ENCODE data around the gene C7orf33.

C7orf33 gene

DNA sequence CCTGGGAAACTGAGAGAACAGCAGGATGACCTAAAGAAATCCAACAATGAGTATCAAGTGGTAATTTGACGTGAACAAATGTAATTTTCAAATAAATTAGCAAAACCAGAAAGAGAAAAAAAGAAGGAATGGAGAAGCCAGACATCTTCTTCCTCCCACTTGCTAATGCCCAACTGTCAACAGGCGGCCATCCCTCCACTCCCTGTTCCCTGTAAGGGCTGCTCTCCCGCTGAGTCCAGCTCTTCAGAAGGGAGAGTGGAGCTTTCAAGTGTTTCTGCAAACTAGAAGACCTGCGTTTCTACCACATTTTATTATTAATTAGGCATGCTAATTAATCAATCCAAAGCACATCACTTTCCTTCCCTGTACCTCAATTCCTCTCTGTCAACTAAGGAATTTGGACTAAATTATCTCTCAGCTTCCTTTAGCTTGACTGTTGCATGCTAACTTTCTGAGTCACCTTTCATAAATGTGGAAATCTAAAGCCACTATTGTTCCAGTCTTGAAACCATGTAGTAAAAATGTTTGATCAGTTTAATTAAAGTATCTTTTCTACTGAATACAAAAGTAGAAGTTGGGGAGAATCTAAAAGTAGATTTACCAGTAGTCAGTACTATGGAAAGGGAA, 59.8 kb downstream of the C7orf33 start:
- no peak overlapping the region for H3K4me3 ChIP-seq (replicated peaks; ENCODE audit: low read depth, low read length)
- DNase-seq (ENCODE audit: low read depth), result peak; percentile 68
- TF ChIP-seq, protein P1, sequence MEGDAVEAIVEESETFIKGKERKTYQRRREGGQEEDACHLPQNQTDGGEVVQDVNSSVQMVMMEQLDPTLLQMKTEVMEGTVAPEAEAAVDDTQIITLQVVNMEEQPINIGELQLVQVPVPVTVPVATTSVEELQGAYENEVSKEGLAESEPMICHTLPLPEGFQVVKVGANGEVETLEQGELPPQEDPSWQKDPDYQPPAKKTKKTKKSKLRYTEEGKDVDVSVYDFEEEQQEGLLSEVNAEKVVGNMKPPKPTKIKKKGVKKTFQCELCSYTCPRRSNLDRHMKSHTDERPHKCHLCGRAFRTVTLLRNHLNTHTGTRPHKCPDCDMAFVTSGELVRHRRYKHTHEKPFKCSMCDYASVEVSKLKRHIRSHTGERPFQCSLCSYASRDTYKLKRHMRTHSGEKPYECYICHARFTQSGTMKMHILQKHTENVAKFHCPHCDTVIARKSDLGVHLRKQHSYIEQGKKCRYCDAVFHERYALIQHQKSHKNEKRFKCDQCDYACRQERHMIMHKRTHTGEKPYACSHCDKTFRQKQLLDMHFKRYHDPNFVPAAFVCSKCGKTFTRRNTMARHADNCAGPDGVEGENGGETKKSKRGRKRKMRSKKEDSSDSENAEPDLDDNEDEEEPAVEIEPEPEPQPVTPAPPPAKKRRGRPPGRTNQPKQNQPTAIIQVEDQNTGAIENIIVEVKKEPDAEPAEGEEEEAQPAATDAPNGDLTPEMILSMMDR (IDR thresholded peaks at IDR 0.05; ENCODE audit: low read length, missing control alignments), result no peak

DNA sequence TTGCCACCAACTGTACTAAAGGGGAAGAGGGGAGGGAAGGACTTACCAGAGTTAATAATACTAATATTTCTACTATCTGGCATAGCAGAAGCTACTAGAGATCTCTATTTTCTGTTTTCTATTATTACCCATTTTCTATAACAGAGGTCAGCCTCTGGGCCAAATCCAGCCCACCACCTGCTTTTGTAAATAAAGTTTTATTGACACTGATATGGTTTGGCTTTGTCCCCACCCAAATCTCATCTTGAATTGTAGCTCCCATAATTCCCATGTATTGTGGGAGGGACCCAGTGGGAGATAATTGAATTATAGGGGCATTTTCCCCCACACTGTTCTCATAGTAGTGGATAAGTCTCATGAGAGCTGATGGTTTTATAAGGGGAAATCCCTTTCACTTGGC, 62.2 kb downstream of the C7orf33 start:
- DNase-seq (ENCODE audit: low read depth), result no peak
- H3K4me3 ChIP-seq (replicated peaks; ENCODE audit: low read depth, low read length), result no peak overlapping the region
- TF ChIP-seq, protein P1 (IDR thresholded peaks at IDR 0.05; ENCODE audit: low read length, missing control alignments), result no peak

DNA sequence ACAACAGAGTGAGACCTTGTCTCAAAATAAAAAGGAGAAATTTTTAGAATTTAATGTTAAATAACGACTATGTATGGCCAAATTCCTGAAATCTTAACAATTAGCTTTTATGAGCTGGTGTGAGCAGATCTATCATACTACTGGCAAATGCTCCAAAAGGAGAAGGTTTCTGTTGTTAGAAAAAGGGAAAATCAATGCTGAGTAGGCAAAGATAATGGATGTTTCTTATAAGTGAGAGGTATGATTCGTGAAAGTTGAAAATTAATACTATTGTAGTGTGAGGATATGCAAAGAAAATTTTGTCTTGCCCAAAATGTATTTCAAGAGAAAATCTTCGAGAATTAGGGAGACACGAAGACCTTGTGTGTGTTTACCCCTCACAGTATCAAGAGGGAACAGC, 67.4 kb downstream of the C7orf33 start:
- TF ChIP-seq, protein P1 (IDR thresholded peaks at IDR 0.05; ENCODE audit: low read length, missing control alignments), result no peak
- no peak for DNase-seq (ENCODE audit: low read depth)
- no peak overlapping the region for H3K4me3 ChIP-seq (replicated peaks; ENCODE audit: low read depth, low read length)

DNA sequence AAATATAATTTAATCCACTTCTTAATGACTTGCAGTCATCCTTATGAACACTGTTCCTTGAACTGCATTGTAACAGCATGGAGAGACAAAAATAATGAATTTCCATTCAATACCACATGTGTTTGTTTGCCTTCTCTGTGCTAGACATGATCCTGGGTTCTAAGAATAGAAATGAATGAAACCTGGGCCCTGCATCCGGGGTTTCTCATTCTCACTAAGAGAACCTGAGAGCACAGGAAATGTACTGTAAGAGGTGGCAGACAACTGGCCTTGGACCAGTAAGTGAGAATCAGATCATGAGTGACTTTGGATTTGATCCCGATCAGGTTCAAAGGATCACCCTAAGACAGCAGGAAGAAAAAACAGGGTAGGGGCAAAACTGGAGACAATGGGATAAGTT, 70.9 kb downstream of the C7orf33 start:
- H3K4me3 ChIP-seq (replicated peaks; ENCODE audit: low read depth, low read length), result no peak overlapping the region
- DNase-seq (ENCODE audit: low read depth), result no peak
- TF ChIP-seq, protein P1 (IDR thresholded peaks at IDR 0.05; ENCODE audit: low read length, missing control alignments), result no peak

DNA sequence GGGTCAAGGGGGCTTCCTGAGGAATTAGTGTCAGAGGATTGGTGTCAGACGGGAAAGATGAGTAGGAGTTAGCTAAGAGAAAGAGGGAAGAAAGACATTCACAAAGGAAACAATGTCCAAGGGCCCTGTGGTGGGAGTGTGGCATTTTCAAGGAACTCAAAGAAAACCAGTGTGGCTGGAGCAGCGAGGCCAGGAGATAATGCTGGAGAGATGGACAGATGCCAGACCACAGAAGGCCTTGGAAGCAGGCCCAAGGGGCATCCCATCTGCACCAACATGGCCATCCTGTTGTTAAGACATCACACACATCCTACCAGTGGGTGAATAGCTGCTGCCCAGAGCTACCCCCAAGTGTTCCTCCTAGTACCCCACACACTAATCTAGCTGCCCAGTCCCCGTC, 72.1 kb downstream of the C7orf33 start:
- no peak overlapping the region for H3K4me3 ChIP-seq (replicated peaks; ENCODE audit: low read depth, low read length)
- DNase-seq (ENCODE audit: low read depth), result peak; percentile 16
- TF ChIP-seq, protein P1 (IDR thresholded peaks at IDR 0.05; ENCODE audit: low read length, missing control alignments), result no peak

DNA sequence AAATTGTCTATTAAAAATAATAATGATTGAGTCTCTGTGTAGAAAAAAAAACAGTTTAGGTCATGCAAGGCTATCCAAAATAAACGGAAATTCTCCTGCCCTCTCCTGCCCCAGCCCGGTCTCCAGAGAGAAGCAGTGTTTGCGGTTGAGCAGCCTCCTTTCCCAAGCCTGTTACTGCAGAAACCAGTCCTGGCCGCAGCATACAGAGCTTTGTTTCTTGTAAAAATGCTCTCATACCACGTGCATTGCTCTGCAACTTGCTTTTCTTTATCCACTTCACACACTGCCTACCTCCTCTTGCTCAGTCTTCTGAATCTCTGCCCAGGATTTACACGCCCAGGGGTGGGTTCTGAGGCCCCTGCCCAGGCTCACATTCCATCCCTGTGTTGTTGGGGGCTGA, 73.8 kb downstream of the C7orf33 start:
- no peak overlapping the region for H3K4me3 ChIP-seq (replicated peaks; ENCODE audit: low read depth, low read length)
- peak; percentile 68 for DNase-seq (ENCODE audit: low read depth)
- TF ChIP-seq, protein P1 (IDR thresholded peaks at IDR 0.05; ENCODE audit: low read length, missing control alignments), result no peak

DNA sequence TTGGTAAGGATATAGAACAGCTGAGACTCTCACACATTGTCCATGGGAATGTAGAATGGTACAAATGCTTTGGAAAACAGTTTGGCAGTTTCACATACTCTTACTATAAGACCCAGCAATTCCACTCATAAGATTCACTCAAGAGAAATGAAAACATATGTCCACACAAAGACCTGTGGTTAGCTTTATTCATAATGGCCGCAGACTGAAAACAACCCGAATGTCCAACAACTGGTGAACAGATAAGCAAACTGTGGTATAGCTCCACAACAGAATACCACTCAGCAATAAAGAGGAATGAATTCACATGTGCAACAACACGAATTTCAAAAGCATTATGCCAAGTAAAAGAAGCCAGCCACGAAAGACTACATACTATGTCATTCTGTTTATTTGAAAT, 74.7 kb downstream of the C7orf33 start:
- TF ChIP-seq, protein P1 (IDR thresholded peaks at IDR 0.05; ENCODE audit: low read length, missing control alignments), result no peak
- DNase-seq (ENCODE audit: low read depth), result no peak
- no peak overlapping the region for H3K4me3 ChIP-seq (replicated peaks; ENCODE audit: low read depth, low read length)
